Cardiac fibroblast (primary cell): Measurements from ENCODE around the gene SH3RF3.
A peak's percentile ranks its signal among the peaks of the same experiment; 100 is the strongest.

Source experiments
- DNase-seq, 2 donors: peaks; one replicate each; pipeline versions ENCODE4 v3.0.0 to v3.0.0-alpha.2; 2010; ENCODE audit warnings: low read depth in 2 of 2
- H3K4me3 ChIP-seq, 2 donors: replicated peaks in 1 of 2; 1 replicate in 1 of 2; 2 replicates in 1 of 2; pipeline ENCODE4 v1.5.1; 2011; ENCODE audit warnings: low read depth in 2 of 2, low read length in 2 of 2, mild to moderate bottlenecking in 2 of 2, moderate library complexity in 1 of 2
- CTCF ChIP-seq: IDR thresholded peaks from one replicate; pipeline ENCODE4 v1.5.1; 2011; ENCODE audit warnings: low read depth, mild to moderate bottlenecking, low read length, inconsistent platforms

Gene SH3RF3

GRCh38 chr2:109503191-109503590, 374.2 kb downstream of the SH3RF3 start:
- no peak for TF ChIP-seq CTCF

GRCh38 chr2:109507217-109507616, 378.2 kb downstream of the SH3RF3 start:
- TF ChIP-seq CTCF, result no peak
- DNase-seq, result no peak

More at GRCh38 chr2:109503191-109503590, 374.2 kb downstream of the SH3RF3 start:
- no peak overlapping the region for H3K4me3 ChIP-seq
- no peak for DNase-seq

GRCh38 chr2:109507828-109508227, 378.8 kb downstream of the SH3RF3 start:
- H3K4me3 ChIP-seq, result no peak overlapping the region
- no peak for DNase-seq
- no peak for TF ChIP-seq CTCF

More at GRCh38 chr2:109507217-109507616, 378.2 kb downstream of the SH3RF3 start:
- H3K4me3 ChIP-seq, result no peak overlapping the region

- DNase-seq, result no peak
- TF ChIP-seq CTCF, result no peak
- H3K4me3 ChIP-seq, result no peak overlapping the region
These were observed 379.6 kb downstream of the SH3RF3 start for GRCh38 chr2:109508556-109508955.

GRCh38 chr2:109510136-109511028, 381.4 kb downstream of the SH3RF3 start:
- peak; percentile 98 for TF ChIP-seq CTCF
- DNase-seq, result peak; percentile 82 to 84
- no peak overlapping the region for H3K4me3 ChIP-seq

GRCh38 chr2:109511168-109511567, 382.2 kb downstream of the SH3RF3 start:
- no peak for DNase-seq
- no peak overlapping the region for H3K4me3 ChIP-seq
- TF ChIP-seq CTCF, result no peak
